ENCODE measurements around the gene SLC8A3.
A peak's percentile ranks its signal among the peaks of the same experiment; 100 is the strongest.

Gene SLC8A3

GRCh38 chr14:70013271-70013873 lies 175.4 kb downstream of the SLC8A3 start:
- no peak overlapping the region for H3K4me3 ChIP-seq (ENCODE audit: low read depth, low read length)
- TF ChIP-seq, protein P1, sequence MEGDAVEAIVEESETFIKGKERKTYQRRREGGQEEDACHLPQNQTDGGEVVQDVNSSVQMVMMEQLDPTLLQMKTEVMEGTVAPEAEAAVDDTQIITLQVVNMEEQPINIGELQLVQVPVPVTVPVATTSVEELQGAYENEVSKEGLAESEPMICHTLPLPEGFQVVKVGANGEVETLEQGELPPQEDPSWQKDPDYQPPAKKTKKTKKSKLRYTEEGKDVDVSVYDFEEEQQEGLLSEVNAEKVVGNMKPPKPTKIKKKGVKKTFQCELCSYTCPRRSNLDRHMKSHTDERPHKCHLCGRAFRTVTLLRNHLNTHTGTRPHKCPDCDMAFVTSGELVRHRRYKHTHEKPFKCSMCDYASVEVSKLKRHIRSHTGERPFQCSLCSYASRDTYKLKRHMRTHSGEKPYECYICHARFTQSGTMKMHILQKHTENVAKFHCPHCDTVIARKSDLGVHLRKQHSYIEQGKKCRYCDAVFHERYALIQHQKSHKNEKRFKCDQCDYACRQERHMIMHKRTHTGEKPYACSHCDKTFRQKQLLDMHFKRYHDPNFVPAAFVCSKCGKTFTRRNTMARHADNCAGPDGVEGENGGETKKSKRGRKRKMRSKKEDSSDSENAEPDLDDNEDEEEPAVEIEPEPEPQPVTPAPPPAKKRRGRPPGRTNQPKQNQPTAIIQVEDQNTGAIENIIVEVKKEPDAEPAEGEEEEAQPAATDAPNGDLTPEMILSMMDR (IDR thresholded peaks at IDR 0.05; ENCODE audit: insufficient read depth, low read depth, low read length, missing control alignments) = peak; percentile 86
- DNase-seq (ENCODE audit: low read depth) = peak; percentile 55

GRCh38 chr14:70011708-70012107 lies 177.0 kb downstream of the SLC8A3 start:
- DNase-seq (ENCODE audit: low read depth) = no peak
- TF ChIP-seq, protein P1 (IDR thresholded peaks at IDR 0.05; ENCODE audit: insufficient read depth, low read depth, low read length, missing control alignments) = no peak
- H3K4me3 ChIP-seq (ENCODE audit: low read depth, low read length) = no peak overlapping the region

- no peak overlapping the region for H3K4me3 ChIP-seq (ENCODE audit: low read depth, low read length)
- no peak for DNase-seq (ENCODE audit: low read depth)
- TF ChIP-seq, protein P1 (IDR thresholded peaks at IDR 0.05; ENCODE audit: insufficient read depth, low read depth, low read length, missing control alignments) = no peak
Observed at GRCh38 chr14:70011098-70011497, 177.7 kb downstream of the SLC8A3 start.

- no peak for DNase-seq (ENCODE audit: low read depth)
- no peak overlapping the region for H3K4me3 ChIP-seq (ENCODE audit: low read depth, low read length)
- TF ChIP-seq, protein P1 (IDR thresholded peaks at IDR 0.05; ENCODE audit: insufficient read depth, low read depth, low read length, missing control alignments) = no peak
Observed at GRCh38 chr14:70009961-70010360, 178.8 kb downstream of the SLC8A3 start.

DNA sequence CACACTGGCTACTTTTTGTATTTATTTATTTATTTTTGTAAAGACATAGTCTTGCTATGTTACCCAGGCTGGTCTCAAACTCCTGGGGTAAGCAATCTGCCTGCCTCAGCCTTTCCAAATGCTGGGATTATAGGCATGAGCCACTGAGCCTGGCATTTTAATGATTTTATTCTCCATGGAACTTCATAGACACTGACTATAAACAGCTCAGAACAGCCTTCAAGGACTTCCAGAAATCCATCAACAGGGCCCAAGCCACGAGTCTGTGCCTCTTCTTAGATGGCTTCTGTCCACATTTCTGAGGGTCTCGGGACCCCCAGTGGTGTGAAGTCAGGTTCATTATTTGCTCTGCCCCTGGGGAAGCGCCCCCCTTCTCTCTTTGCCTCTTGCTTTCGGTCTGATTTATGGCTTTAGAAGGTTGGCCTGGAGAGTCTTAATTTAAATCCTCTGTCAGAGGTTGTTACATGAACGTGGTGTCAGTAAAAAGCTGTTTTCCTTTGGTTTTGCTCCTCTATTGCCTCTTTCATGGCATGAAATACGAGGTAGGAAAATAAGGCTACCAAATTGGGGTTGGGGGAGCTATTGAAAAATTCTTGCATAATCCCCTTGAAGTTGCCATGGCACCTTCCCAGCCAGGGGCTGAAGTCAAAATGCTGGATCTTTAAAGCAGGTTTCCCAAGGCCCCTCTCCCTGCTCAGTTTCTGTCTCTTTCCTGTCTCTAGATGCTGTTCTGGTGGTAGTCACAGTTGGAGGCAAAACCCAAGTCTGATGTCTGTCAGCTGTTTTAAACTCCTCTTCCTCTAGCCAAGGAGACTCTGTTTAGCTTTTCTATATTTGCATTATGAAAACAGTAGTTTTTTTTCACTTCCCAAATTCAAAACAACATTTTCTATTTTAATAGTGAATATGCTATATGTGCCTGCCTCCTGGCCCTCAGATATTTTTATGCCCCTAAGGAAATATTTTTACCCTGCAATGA lies 180.2 kb downstream of the SLC8A3 start:
- TF ChIP-seq, protein P1 (IDR thresholded peaks at IDR 0.05; ENCODE audit: insufficient read depth, low read depth, low read length, missing control alignments) = no peak
- no peak overlapping the region for H3K4me3 ChIP-seq (ENCODE audit: low read depth, low read length)
- DNase-seq (ENCODE audit: low read depth) = peak; percentile 25

DNA sequence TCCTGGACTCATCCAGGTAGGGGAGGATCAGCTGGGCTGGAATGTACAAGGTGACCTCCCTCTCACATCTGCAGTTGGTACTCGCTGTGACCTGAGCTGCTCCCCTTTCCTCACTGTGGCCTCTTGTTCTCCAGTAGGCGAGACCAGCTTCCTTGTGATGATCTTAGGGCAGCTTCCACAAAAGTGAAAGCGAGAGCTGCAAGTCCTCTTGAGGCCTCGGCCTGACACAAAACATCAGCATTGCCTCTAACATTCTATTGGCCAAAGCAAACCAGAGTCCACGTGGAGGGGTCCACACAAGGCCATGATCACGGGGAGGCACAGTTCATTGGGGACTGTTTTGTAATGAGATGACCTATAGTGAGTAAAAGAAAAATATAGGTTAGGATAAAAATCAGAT lies 182.1 kb downstream of the SLC8A3 start:
- TF ChIP-seq, protein P1 (IDR thresholded peaks at IDR 0.05; ENCODE audit: insufficient read depth, low read depth, low read length, missing control alignments) = no peak
- H3K4me3 ChIP-seq (ENCODE audit: low read depth, low read length) = no peak overlapping the region
- DNase-seq (ENCODE audit: low read depth) = peak; percentile 17

All from GM12865 (cell line).